VCaP (cell line): ENCODE data around the gene ZPR1.

Experiments
- H3K27ac ChIP-seq: fragments of 450-650 bp; 2 replicates; pipeline ENCODE4 v1.5.1; 2017
- CTCF ChIP-seq: fragments of 450-650 bp; conservative IDR thresholded peaks from 2 replicates; pipeline ENCODE4 v1.5.1; 2017; ENCODE audit warnings: mild to moderate bottlenecking, moderate library complexity

ZPR1 gene

GRCh38 chr11:116732271-116733042 lies 55.4 kb downstream of the ZPR1 start:
- peak; percentile 93 for TF ChIP-seq CTCF
- no peak overlapping the region for H3K27ac ChIP-seq

GRCh38 chr11:116731821-116732220 lies 56.0 kb downstream of the ZPR1 start:
- H3K27ac ChIP-seq, result no peak overlapping the region
- TF ChIP-seq CTCF, result no peak

- no peak; the same call in 1 of the 2 replicates for TF ChIP-seq CTCF
- no peak overlapping the region for H3K27ac ChIP-seq
Observed at GRCh38 chr11:116731097-116731761, 56.6 kb downstream of the ZPR1 start.

- no peak overlapping the region for H3K27ac ChIP-seq
- no peak for TF ChIP-seq CTCF
Observed at GRCh38 chr11:116730601-116731000, 57.2 kb downstream of the ZPR1 start.

GRCh38 chr11:116730241-116730561 lies 57.6 kb downstream of the ZPR1 start:
- TF ChIP-seq CTCF, result no peak
- H3K27ac ChIP-seq, result no peak overlapping the region

GRCh38 chr11:116729501-116730240 lies 58.2 kb downstream of the ZPR1 start:
- no peak overlapping the region for H3K27ac ChIP-seq
- no peak for TF ChIP-seq CTCF

- TF ChIP-seq CTCF, result no peak
Observed at GRCh38 chr11:116727990-116728389, 59.8 kb downstream of the ZPR1 start.

More at GRCh38 chr11:116727990-116728389, 59.8 kb downstream of the ZPR1 start:
- no peak overlapping the region for H3K27ac ChIP-seq
